Stimulated activated CD4-positive, alpha-beta T cell treated with anti-CD3 and anti-CD28 coated beads, Interleukin-15, amount 100 ng/mL, for 48 hours (primary cell): ENCODE data around the gene ISM1.

Experiments
- DNase-seq, 2 donors: peaks; one replicate each; pipeline ENCODE4 v3.0.0-alpha.2; 2020; ENCODE audit warnings: low read depth in 2 of 2

The ISM1 gene

GRCh38 chr20:13256606-13257005 is 35.5 kb downstream of the ISM1 start:
- DNase-seq: no peak

- no peak for DNase-seq
Measured at GRCh38 chr20:13259921-13260320, 38.8 kb downstream of the ISM1 start.

GRCh38 chr20:13260650-13261279 is 39.7 kb downstream of the ISM1 start:
- DNase-seq: no peak

- peak; percentile 25 to 51 for DNase-seq
Measured at GRCh38 chr20:13261460-13262301, 40.6 kb downstream of the ISM1 start.

GRCh38 chr20:13262302-13262650 is 41.2 kb downstream of the ISM1 start:
- no peak for DNase-seq

- DNase-seq: no peak
Measured at GRCh38 chr20:13262671-13263360, 41.7 kb downstream of the ISM1 start.

- DNase-seq: no peak
Measured at GRCh38 chr20:13263451-13263850, 42.4 kb downstream of the ISM1 start.

GRCh38 chr20:13264907-13265306 is 43.8 kb downstream of the ISM1 start:
- no peak for DNase-seq

GRCh38 chr20:13265941-13266340 is 44.9 kb downstream of the ISM1 start:
- DNase-seq: no peak

- DNase-seq: no peak
Measured at GRCh38 chr20:13267231-13267630, 46.2 kb downstream of the ISM1 start.

- DNase-seq: no peak
Measured at GRCh38 chr20:13268953-13269352, 47.9 kb downstream of the ISM1 start.

- DNase-seq: no peak
Measured at GRCh38 chr20:13270211-13270610, 49.1 kb downstream of the ISM1 start.

- no peak for DNase-seq
Measured at GRCh38 chr20:13271098-13271497, 50.0 kb downstream of the ISM1 start.

- no peak for DNase-seq
Measured at GRCh38 chr20:13271977-13272975, 51.2 kb downstream of the ISM1 start.

GRCh38 chr20:13274275-13274861 is 53.3 kb downstream of the ISM1 start:
- DNase-seq: no peak

GRCh38 chr20:13276945-13277541 is 56.0 kb downstream of the ISM1 start:
- DNase-seq: no peak

GRCh38 chr20:13277663-13278295 is 56.7 kb downstream of the ISM1 start:
- no peak for DNase-seq

GRCh38 chr20:13278812-13279570 is 57.9 kb downstream of the ISM1 start:
- no peak for DNase-seq

GRCh38 chr20:13280609-13281324 is 59.7 kb downstream of the ISM1 start:
- no peak for DNase-seq
